HG03442 (cell line): Measurements from ENCODE around the gene BAG5.

ENCODE experiments used
- ATAC-seq: cut with Tn5 transposase; IDR thresholded peaks from one replicate; pipeline ENCODE4 v1.9.1; 2021; ENCODE audit warnings: mild to moderate bottlenecking, moderate library complexity; ENCODE audit not compliant: unreplicated experiment

BAG5 gene

DNA sequence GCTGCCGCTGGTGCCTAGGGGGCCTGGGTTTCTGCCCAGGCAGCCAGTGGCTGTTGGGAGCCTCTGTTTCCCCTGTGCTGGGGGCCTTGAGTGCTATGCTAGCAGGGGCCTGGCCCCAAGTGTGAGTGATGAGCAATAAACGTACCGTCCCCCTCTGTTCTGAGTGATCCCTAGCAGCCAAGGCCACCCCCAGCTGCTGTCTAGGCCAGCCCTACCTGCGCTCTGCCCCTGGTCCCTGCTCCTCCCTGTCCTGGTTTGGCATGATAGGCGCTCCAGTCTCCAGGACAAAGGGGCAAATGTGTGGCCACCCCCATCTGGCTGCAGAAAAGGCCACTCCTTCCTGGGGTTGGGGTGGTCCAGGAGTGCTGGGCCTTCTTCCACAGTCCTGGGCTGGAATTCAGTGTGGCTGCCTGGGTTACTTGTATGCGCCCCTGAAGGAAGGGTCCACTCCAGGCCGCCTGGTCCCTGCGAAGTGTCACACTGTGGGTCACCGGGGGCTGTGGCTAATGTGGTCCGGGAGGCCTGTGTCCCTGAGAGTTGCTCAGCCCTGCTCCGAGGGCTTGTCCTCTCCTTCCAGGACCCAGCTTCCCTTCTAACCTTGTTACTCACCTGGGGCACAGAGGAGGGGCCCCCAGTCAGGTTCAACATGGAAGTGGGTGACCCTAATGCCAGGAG is 26.4 kb downstream of the BAG5 start:
- no peak for ATAC-seq

DNA sequence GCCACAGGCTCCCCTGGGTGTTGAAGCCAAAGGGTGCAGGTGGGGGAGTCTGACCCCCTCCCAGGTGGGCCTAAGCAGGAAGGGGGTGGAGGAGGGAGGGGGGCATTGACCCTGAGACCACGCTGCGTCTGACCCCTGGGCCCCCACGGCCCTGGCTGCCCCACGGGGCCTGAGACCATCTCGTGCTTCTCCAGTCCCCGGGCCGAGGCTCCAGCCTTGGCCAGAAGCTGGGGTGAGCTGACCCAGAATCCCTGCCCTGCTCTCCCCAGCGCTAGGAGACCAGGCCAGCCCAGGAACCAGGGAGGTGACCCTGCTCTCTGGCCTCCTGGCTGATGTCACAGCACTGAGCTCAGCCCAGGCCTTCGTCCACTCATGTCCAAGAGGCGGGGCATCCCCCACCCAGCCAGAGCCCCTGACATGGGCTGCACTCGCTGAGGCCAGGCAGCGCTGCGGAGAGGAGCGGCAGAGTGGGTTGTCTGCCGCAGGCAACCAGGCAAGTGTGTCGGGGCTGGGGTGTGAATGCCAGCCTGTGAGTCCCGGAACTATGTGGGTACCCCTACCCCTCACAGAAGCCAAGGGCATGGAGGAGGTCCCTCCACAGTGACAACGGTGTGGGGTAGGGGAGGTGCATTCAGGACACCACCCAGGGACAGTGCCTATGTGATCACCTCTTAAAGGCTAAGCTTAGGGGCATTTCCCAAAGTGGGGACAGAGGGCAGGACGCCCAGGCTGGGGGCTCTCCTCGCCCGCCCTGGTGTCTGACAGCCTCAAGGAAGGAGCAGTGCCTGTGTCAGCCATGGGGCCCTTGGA is 27.2 kb downstream of the BAG5 start:
- ATAC-seq = no peak

DNA sequence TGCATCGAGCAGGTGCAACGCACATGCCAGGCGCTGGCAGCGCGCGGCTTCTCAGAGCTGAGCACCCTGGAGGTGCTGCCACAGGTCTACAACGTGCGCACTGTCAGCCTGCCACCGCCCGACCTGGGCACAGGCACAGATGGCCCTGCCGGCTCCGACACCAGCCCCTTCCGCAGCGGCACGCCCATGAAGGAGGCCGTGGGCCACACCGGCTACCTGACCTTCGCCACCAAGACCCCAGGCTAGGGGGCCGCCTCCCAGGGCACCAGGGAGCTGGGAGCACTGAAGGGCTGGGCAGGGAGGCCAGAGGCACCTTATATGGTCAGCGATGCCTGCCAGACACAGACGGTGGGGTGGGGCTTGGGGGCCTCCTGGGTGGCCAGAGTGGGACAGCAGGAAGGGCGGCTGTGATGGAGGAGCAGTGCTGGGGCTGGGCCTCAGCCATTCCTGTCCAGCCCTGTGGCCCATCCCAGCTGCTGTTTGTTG is 27.8 kb downstream of the BAG5 start:
- ATAC-seq = no peak

DNA sequence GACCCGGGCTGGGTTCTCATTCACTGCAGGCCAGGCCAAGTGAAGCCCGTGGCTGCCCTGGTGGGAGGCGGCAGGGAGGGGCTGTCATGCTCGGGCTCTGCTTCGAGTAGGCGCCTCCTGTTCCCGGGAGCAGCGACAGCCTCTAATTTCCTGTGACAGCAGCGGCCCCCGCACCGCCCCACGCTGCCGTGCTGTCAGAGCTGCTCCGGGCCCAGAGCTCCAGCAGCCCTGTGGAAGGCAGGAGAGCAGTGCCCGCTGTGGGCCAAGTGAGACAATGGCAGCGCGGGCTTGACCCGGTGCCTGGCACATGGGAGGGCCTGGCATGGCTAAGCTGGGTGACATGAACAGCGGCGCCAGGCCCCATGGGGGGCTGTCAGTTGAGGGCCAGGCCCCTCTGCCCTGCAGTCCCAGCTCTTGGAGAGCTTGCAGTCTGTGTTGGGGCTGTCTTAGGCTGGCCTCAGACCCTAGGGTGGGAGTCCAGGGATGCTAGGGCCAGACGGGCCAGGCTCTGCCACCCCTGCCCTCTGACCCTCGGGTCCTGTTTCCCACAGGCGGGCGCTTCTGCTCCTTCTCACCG is 28.4 kb downstream of the BAG5 start:
- no peak for ATAC-seq

DNA sequence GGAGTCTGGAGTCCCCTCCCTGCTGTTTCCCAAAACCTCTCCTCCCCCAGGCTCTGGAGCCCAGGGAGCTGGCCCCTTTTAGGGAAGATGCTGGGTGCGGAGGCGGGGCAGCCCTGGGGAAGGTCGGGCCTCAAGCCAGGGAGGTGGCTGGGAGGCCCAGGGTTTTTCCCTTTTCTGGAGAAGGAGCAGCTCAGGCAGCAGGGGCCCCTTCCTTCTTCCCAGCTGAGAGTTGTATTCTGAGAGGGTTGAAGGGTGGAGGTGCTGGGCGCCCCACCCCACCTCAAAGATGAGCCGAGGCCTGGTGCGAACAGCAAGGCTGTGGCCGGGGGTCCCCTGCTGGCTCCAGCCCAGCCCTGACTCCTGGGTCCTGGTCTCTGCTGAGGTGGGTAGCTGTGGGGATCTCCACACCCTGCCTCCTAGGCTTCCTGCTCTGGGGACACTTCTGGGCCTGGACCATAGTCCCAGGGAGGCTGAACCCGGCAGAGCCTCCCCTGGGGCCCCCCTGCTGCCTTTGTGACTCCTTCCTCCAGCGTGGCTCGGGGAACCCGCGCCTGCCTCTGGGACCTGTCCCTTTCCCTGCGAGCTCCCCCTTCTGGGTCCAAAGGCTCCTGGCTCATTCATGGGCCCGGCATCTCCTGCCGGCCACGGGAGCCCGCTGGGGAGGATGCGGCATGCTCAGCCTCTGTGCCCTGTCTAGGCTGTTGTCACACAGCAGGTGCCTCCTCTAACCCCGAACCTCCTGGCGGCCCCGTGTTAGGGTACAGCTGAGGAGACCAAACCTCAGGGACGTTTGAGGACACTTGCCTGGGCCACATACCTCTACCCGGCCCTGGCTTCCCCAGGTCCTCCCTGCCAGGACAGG is 29.1 kb downstream of the BAG5 start:
- ATAC-seq = no peak

GRCh38 chr14:103532216-103533136 is 30.0 kb downstream of the BAG5 start:
- ATAC-seq = no peak

DNA sequence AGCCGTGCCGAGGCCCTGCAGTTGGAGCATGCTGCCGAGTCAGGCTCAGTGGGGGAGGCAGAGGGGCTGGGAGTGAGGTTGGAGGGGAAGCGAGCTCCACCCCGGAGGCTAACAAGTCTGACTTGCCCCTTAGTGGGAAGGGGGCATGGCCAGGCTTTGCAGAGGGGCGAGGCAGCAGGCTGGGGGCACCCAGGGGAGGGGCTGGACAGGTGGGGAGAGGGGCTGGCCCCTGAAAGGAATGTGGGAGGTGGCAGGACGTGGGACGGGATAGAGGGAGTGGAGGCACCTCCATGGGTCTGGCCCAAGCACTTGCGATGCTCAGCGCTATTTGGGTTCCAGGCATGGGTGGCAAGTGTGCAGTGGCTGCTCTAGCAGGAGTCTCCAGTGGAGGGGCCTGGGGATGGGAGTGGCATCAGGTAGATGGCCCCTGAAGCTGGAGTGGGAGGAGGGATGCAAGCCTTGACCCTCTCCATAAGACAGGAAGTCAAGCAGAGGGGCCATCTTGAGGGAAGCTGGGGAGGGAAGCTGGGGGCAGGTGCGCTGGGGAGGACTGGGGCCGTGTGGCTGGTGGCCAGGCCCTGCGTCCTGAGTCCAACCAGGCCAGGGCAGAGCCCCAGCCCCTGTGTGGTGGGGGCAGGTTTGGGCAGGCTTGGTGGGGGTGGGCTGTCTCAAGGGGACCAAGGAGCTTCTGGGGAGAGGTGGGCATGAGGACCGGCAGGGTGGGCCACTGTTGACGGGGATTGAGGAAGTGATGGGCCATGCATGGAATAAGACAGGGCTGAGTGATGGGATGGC is 30.8 kb downstream of the BAG5 start:
- no peak for ATAC-seq

GRCh38 chr14:103530831-103531230 is 31.6 kb downstream of the BAG5 start:
- ATAC-seq = no peak

GRCh38 chr14:103530390-103530789 is 32.1 kb downstream of the BAG5 start:
- ATAC-seq = no peak

- ATAC-seq = no peak
Observed at GRCh38 chr14:103529383-103530365, 32.8 kb downstream of the BAG5 start.

GRCh38 chr14:103528587-103529382 is 33.7 kb downstream of the BAG5 start, which contains the start of gene TRMT61A:
TRMT61A (plus strand) TSS chr14:103529196; CDS start chr14:103529979, 783 bp downstream.
- ATAC-seq = peak; percentile 43

DNA sequence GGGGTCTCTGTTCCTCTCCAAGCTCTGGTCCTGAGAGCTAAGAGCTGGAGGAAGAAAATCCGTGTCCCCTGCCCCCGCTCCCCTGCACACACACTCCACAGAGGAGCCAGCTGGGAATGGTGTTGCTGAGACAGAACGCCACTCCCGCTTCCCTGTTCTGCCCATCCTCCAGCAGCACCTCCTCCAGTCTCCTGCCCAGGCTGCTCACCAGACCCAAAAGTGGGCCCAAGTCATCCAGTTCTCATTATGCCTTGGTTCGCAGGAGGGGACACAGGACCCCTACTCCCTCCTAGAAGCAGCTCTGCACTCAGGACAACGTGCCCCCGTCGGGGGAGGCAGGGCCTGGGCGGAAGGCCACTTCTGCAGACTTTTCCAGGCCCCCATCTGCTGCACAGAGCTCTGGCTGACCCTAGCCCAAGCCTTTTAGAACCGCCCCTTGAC is 34.3 kb downstream of the BAG5 start:
- no peak for ATAC-seq

- peak; percentile 74 for ATAC-seq
Observed at GRCh38 chr14:103527408-103528145, 34.9 kb downstream of the BAG5 start.

DNA sequence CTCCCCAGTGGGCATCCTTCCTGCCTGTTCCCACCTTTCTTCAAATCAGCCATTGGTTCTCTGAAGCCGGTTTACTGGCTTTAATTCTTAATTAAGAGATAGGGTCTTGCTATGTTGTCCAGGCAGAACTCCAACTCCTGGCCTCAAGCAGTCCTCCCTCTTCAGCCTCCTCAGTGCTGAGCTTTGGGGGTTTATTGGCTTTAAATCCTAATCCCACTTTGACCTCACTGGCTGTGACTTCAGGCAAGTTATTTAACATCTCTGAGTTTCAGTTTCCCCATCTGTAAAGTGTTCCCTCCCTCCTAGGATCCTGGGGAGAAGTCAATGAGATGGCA is 35.6 kb downstream of the BAG5 start:
- ATAC-seq = no peak

- no peak for ATAC-seq
Observed at GRCh38 chr14:103526247-103526913, 36.1 kb downstream of the BAG5 start.
